Stimulated activated CD4-positive, alpha-beta T cell treated with anti-CD3 and anti-CD28 coated beads, Interleukin-1b, Interleukin-23, amount 100 ng/mL, for 1 hour (primary cell): ENCODE measurements around the gene SLC16A5.
"Not testable (repeated sequence)": the region's sequence is repeated elsewhere in the genome, so short reads cannot be mapped to it uniquely, and the experiment has no call there.

Experiments
- DNase-seq, 2 donors: peaks; one replicate each; pipeline ENCODE4 v3.0.0-alpha.2; 2020; ENCODE audit warnings: low read depth in 2 of 2

Gene SLC16A5

GRCh38 chr17:75110234-75110937 is 22.6 kb downstream of the SLC16A5 start:
- DNase-seq: no peak

GRCh38 chr17:75111777-75112335 is 24.1 kb downstream of the SLC16A5 start:
- no peak for DNase-seq

- DNase-seq: peak; percentile 78 to 83
These were observed 26.2 kb downstream of the SLC16A5 start for GRCh38 chr17:75113798-75114551.

- no peak for DNase-seq
These were observed 27.0 kb downstream of the SLC16A5 start for GRCh38 chr17:75114552-75115314.

- no peak for DNase-seq
These were observed 27.8 kb downstream of the SLC16A5 start for GRCh38 chr17:75115555-75115954.

- DNase-seq: no peak
These were observed 29.0 kb downstream of the SLC16A5 start for GRCh38 chr17:75116737-75117136.

- DNase-seq: no peak
These were observed 30.6 kb downstream of the SLC16A5 start for GRCh38 chr17:75118307-75118706.

GRCh38 chr17:75124041-75124818 is 36.5 kb downstream of the SLC16A5 start:
- DNase-seq: peak; percentile 32 to 38

- no peak for DNase-seq
These were observed 37.0 kb downstream of the SLC16A5 start for GRCh38 chr17:75124819-75125162.

- DNase-seq: no peak
These were observed 38.2 kb downstream of the SLC16A5 start for GRCh38 chr17:75125984-75126383.

- no peak for DNase-seq
These were observed 39.2 kb downstream of the SLC16A5 start for GRCh38 chr17:75126954-75127353.

GRCh38 chr17:75127936-75128335 is 40.2 kb downstream of the SLC16A5 start:
- DNase-seq: not testable (repeated sequence)

- DNase-seq: no peak
These were observed 41.1 kb downstream of the SLC16A5 start for GRCh38 chr17:75128694-75129505.

GRCh38 chr17:75129576-75129975 is 41.8 kb downstream of the SLC16A5 start:
- DNase-seq: no peak

GRCh38 chr17:75130059-75130631 is 42.4 kb downstream of the SLC16A5 start:
- no peak for DNase-seq

- peak in 1 of 2 donors; percentile 30 for DNase-seq
These were observed 43.0 kb downstream of the SLC16A5 start for GRCh38 chr17:75130632-75131277.

GRCh38 chr17:75131278-75132017 is 43.7 kb downstream of the SLC16A5 start, which contains the start of gene NT5C:
Gene NT5C, minus strand, starts transcription at chr17:75131742. Its CDS starts 35 bp downstream, at chr17:75131707.
- DNase-seq: peak in 1 of 2 donors; percentile 49
